ENCODE data around the gene COLEC12.

Gene COLEC12

GRCh38 chr18:505483-506122 lies 5.1 kb upstream of the COLEC12 start:
- DNase-seq = no peak

DNA sequence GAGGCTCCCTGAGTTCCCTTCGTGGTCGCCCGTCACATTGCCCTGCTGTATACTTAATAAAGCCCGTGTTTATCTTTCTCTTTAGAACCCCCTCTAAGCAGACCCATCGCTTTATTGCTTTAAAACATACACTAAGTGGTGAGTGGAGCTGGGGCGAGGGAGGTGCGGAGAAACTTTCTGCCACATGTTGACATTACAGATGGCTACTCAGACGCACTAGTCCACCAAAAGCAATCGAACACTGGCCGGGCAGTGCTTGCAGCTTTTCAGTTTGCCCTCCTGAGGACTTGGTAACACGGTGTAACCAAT lies 859 bp upstream of the COLEC12 start:
- no peak for DNase-seq

GRCh38 chr18:499776-500631 lies 497 bp downstream of the COLEC12 start:
- DNase-seq = peak in 1 of 5 experiments; percentile 17

- no peak for DNase-seq
Observed at GRCh38 chr18:498931-499775, 1.3 kb downstream of the COLEC12 start.

- no peak for DNase-seq
Observed at GRCh38 chr18:497688-498087, 2.8 kb downstream of the COLEC12 start.

- DNase-seq = no peak
Observed at GRCh38 chr18:495452-495851, 5.0 kb downstream of the COLEC12 start.

DNA sequence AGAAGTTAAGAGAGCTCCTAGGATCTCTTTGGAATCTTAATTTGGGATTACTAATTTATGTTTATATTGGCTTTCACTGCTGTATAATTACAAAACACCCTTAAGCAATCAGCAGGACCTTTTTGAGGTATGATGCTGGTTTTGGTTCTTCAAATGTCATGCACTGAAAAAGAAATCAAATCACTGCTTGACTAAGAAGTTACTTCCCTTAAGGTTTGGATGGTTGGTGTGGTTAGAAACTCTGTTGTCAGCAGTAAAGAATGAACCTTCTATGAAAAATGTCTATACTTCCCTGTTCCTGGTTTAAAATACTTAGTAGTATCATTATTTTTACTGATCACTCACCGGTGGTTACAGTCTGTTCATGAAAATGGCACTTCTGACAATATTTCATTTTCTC lies 5.5 kb downstream of the COLEC12 start:
- DNase-seq = no peak

GRCh38 chr18:493986-494983 lies 6.2 kb downstream of the COLEC12 start:
- DNase-seq = no peak

DNA sequence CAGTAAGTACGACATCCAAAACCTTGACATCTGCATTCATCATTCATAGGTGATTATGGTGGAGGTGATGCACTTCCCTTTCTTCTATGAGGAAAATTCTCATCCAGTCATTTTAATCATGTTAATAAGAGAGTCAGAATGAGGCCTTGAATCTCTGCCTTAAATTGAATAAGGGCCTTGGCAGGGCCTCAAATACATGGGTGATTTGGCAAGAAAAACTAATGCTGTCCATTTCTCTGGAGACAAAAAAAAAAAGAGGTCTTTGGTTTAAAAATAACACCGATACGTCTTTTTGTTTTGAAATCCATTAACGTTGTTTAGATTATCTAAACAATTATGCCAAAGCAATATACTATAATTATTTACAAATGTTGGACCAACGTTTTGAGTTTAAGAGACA lies 8.1 kb downstream of the COLEC12 start:
- DNase-seq = no peak

- no peak for DNase-seq
Observed at GRCh38 chr18:490624-491023, 9.9 kb downstream of the COLEC12 start.

- no peak for DNase-seq
Observed at GRCh38 chr18:490024-490366, 10.5 kb downstream of the COLEC12 start.

GRCh38 chr18:489244-490023 lies 11.1 kb downstream of the COLEC12 start:
- DNase-seq = no peak

DNA sequence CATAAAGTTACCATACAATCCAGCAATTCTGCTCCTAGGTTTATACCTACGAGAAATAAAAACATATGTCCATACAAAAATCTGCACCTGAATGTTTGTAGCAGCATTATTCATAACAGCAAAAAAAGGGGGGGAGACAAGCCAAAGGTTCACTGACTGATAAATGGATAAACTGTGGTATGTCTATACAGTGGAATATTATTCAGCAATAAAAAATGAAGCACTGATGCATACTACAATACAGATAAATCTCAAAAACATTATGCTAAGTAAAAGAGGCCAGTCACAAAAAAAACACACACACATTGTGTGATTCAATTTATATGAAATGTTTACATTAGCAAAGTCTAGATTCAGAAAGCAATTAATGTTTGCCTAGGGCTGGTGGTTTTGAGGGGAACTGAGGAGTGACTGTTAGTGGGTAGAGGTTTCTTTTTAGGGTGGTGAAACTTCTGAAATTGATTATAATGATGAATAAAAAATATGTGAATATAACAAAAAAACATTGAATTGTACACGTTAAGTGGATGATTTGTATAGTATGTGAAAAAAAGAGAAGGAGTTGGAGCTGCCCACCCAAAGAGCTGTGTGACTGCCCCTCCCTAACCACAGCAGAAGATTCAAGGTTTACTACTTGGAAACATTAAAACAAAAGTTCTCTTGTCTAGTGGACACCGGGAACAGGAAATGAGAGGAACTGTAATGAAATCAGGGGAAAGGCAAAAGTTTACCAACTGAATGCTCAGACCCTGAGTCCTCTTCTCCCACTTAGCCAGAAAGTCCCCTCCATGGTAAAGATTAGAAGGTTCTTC lies 13.4 kb downstream of the COLEC12 start:
- DNase-seq = no peak

DNA sequence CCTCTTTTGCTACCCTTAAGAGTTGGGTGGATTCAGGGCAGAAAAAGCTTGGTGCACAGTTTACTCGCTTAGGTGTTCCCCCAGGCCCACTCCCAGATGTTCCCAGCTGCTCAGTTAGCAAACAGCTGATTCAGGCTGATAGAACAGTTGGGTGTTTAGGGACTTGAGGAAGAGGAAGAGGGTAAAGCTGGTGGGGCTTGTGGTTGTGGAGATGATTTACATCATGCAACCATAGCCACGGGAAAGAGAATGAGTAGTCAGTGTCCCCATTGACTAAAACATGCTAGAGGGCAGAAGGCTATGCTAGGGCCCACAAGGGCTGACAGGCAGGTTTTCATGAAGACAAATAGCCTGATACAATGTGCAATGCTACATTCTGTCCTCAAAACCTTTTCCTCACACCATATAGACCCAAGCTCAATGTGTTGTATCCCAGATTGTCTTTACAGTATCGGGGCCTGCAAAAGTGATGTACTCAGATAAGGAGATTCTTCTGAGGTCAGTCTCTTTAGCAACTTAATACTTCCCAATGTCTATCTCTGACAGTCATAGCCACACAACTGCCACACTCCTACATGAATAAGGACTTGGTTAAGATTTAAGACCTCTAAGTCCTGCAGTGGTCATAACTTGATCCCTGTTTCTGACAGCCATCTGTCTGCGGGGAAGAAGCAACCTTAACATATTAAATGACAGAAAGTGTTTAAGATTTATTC lies 15.6 kb downstream of the COLEC12 start:
- DNase-seq = no peak

GRCh38 chr18:478681-479080 lies 21.8 kb downstream of the COLEC12 start:
- no peak for DNase-seq

- DNase-seq = peak in 1 of 5 experiments; percentile 25
Observed at GRCh38 chr18:477565-477964, 22.9 kb downstream of the COLEC12 start.

DNA sequence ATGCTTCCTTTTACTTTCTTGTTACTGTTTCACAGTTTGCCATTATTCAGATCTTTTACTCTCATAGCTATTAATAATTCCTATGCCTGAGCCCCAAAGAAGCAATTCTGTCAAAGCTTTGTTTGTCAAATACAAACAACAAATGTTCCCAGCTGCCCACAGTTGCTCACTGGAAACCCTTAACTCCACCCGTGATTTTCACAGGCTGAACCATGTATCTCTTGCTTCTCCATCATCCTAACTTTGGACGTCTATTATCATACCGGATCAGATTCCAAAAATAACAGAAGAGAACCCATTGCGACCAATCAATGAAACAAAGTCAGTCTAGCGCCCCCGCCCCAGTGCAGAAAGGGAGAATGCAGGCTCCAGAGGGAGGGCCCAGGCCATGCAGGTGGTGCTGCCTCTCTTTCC lies 24.2 kb downstream of the COLEC12 start:
- no peak for DNase-seq

DNA sequence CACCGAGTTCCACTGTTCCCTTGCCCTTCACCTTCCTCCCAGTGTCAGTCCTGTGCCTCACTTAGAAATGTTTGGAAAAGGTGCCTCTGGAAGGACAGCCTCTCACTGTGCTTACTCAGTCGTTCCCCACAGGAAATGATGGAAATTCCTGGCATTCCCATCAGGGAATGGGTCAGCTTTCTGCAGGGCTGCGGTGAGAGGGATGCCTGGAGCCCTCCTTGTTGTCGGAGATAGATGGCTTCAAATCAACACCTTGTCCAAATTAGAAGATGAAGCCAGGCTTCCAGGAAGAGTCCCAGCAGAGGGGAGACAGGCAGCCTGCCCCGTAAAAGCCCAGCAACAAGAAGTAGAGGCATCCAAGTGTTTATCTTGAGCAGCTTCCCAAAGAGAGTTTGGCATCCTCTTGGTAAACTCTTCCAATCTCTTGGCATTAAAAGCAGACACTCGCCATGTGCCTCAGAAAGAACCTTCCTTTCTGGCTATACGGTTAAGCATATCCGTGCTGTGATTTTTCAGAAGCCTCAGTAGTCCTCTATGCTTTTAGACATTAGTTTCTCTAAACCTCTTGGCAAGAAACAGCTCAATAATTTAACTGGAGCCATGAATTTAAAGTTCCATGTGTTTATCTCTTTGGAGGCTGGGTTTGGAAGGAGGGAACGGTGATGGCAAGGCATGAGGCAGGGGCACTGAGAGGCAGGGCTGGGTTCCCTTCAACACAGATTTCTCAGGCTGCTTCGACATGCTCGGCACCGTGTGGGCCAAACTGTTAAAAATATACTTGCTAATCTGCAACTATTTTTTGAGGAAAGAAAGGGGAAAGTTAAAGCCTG lies 25.1 kb downstream of the COLEC12 start:
- no peak for DNase-seq

DNA sequence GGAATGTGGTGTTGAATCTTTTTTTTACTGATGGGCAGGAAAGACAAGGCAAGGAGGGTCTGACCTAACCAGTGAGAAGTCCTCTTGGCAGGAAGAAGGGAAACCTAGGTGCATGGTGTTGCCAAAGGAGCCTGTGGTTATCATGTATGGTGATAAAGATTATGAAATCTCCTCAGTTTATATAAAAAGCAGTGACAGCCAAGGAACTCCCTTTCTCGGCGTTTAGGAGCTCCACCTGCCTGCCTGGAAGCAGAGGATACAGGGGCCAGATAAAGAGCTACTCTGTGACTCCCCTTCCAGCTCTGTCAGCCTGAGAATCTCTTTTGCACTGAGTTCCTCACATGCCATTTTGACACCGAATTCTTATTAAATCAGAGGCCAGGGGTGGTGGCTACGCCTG lies 26.1 kb downstream of the COLEC12 start:
- DNase-seq = no peak

Measured in T-helper 2 cell (primary cell).